HG03342 (cell line): ENCODE results near the gene PHF21A.
A peak's percentile ranks its signal among the peaks of the same experiment; 100 is the strongest.

Source experiments
- ATAC-seq: cut with Tn5 transposase; IDR thresholded peaks from one replicate; pipeline ENCODE4 v1.9.1; 2021; ENCODE audit warnings: mild to moderate bottlenecking, moderate library complexity; ENCODE audit not compliant: unreplicated experiment

PHF21A gene

DNA sequence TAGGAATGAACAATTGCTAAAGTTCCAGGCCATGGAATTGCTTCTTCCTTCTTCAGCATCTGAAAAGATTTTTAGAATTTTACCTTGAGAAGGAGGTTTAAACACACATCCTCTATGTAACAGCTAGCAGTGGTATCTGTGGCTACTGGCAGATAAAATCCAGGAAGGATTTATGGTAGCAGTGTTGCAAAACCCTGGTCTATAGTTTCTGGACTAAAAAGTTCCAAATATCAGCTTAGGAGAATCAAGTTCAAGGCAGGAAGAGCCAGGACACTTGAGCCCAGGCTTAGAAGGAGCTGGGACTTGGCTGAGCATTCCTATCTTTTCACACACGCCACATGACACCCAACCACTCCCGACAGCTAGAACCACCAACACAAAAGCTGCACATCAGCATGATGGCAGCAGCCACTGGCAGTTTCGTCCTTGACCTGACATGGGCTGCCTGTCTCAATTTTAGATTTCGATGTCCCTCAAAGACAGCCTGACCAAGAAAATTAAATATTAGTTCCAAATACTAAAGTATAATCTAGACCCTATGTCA, 184.7 kb downstream of the PHF21A start:
- ATAC-seq: no peak

DNA sequence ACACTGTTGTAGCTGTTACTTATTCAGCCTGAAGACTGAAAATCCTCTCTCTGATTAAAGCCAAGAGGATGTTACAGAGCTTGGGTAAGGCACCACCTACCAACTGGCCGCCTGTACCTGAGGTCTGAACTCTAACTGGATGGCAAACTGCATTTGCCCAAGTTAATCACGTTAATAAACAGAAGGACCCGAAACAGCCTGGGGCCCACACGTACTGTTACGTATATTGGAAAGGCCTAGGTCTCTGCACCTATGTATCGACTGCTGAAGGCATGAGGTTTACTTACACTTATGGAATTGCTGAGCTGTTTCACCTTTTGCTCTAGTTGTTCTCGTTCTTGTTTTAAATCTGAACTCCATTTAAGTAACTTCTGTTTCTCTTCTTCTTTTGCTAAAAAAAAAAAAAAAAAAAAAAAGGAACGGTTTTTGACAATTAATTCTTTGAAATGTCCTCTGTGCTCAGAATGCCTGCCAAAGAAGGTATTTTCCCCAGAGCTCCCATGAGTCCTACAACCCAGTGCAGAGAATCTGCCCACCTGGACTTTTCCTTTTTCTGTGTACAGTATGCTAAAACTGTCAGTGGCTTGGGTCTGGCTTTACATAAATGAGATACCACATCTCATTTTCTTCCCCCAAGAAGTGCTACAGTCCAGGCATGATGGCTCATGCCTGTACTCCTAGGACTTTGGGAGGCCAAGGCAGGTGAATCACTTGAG, 185.7 kb downstream of the PHF21A start:
- no peak for ATAC-seq

DNA sequence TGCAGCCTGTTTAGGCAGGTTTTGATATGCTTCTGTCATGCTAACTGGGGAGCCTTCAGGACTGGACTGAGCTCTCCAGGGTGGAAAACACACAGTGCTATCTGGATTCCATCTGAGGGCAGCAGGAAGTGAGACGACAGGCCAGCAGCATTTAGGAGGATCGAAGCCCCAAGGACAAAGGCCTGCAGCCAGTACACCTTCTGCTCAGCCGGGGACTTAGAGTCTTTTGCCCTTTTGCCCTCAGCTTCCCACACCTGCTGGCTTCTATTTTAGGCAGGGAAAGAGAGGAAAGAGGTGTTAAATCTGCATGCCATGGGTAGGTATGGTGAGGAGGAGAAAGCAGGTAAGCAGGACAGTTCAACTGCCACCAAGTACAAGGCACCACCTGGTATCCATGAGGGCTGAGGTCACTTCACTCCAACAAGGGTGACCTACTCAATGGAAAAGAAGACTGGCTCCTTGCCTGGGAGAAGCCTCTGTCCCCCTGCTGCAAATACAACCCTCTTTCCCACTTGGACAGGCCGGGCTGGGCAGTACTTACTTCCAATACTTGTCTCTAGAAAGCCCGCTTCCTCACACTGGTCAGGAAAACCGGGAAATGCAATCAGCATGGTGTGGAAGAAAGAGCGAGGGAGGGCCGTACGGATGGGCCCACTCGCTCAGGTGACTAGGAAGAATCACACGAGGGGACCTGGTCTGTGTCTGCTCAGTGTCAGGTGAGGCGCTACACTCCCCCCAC, 186.5 kb downstream of the PHF21A start:
- ATAC-seq: no peak

DNA sequence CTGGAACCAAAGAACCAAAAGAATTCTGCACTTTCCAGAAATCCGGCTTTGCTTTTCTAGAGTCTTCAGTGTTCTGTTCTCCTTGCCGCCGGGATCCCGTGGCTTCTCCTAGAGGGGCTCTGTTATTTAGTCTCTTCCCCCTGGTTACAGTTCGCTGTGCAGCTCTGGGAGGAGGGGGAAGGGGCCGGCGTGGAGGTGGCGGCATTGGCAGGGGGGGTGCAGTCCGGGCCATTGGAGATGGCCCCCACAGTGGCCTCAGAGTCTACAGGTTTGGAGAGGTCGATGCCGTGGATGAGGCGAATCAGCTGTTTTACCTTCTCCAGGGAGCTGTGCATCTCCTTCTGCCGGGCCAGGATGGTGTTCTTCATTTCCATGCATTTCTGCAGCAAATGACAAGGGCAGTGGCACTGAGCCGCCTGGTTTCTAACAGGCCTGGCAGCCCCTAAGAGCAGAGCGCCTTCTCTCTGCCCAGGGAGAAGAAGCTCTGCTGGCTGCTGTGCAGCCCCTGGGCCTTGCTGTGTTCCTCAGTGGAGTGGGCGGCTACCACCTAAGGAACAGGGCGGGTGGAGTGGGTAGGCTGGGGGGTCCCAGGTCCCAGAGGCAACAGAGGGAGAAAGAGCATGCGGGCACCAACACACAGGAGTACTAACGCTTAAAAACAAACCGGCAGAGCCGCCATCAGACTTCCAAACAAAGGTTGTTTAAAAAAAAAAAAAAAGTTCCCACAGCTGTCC, 187.2 kb downstream of the PHF21A start:
- ATAC-seq: no peak

DNA sequence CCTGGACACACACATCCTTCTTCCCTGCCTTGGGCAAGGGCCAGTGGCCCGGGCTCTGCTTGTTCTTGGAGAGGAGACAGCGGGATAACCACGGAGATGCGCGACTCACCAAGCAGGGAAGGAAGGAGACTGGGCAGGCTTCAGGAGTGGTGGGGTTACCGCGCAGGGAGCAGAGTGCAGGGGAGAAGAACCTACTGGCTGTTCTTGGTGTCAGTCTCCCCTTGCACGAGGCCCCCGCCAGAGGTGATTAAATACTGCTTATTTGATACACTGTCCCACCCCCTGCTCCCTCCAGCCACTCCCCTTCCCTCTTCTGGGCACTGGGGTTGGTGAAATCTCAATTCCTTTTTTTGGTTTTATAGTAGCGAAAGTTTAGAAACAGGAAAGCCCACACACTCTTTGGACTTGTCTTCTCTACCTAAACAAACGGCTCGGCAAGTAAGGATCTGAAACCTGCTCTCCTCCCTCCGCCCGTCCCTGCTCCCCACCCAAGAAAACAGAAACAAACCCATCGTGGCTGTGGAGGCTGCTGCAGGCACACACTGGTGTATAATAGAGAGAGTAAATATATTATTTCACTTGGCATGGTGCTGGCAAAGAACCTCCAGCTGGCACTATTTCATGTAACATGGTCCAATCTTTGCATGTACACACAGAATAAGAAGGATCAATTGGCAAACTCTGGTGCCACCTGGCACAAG, 188.0 kb downstream of the PHF21A start:
- no peak for ATAC-seq

DNA sequence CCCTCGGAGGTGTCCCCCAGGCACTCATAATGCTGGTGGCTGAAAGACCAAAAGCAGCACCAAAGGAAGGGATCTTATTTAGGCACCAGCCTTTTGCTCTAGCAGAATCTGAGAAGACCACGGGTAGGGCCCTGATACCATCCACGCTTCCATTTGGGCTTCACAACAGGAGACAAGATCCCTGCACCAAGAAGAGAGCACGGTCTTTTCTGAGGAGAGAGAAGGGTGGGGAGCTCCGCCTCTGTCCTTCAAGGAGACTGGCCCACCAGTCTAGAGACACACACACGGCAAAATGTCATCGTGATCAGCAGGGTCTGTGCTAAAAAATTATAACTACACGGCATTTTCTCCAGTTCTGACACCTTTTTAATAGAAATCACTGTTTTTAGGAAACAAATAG, 189.0 kb downstream of the PHF21A start:
- no peak for ATAC-seq

DNA sequence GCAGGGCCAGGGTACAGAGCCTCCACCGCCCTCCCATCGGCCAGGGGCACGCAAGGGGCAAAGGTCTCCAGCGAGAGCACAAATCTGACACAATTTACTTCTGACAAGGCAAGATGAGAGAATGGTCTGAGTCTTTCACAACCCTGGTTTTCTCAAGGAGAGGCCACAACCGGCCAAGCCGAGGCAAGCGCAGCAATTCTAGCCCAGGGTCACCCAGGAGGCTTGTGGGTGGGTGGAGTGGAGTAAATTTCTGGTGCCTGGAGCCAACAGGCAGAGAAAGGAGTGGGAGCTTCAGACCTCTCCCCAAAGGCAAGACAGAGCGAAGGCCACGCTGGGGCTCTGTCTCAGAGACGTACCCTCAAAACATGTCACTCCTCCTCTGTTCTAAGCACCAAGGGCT, 189.5 kb downstream of the PHF21A start:
- no peak for ATAC-seq

DNA sequence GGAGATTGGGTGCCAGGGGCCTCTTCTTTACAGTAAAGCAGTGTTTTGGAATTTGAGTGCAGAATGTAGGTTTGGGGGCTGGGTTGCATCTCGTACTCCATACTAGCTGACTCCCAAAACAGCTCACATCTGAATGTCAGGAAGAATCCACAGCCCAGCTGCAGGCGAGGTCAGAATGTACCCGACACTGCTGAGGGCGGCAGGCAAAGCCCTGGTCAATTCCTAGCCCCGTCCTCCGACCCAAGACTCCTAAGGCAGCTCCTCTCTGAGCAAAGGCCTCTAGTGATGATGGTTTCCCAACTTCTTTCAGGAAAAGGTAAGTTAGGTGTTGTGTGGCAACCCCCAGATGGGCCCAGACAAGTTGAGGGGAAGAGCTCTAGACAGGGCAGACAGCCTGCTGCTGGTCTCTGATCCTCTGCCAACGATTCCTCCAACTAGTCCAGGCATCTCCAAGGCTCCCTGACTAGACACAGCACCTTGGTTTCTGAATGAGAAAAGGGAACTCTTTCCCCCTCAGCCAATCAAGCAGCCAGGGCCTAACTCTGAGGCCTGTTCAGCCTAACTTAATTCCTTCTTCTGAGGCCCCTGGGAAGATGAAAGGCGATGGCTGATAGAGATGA, 190.2 kb downstream of the PHF21A start:
- ATAC-seq: no peak

DNA sequence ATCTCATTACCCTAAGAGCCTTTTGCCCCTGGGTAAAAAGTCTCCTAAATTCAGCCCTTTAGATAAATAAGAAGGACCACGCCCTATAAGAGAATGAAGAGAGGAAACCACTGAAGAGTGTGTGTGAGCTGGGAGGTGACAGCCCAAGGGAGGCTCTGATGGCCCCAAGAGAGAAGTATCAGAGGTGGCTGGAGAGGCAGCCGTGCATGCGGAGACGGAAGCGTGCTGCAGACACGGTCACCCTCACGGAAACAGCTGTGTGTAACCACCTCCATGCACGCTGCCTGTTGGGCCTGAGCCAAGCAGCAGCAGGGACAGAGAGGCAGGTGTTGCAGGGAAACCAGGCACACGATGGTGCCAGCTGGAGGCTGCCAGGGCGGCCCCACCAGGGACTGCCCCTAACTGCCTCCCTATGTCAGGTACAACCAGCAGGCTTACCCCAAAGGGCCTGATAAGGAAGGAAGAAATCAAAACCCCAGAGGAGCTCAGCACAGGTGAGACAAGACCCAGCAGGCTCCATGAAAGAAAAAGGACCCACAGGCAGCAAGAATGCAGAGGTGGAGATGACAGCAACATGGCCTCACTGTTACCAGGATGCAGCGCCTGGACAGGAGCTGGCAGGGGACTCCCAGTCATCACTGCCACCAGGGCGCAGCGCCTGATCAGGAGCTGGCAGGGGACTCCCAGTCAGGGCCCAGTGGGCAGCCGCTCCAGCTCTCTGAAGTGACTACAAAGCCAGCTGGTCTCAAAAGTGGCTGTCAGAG, 191.0 kb downstream of the PHF21A start:
- peak; percentile 92 for ATAC-seq

DNA sequence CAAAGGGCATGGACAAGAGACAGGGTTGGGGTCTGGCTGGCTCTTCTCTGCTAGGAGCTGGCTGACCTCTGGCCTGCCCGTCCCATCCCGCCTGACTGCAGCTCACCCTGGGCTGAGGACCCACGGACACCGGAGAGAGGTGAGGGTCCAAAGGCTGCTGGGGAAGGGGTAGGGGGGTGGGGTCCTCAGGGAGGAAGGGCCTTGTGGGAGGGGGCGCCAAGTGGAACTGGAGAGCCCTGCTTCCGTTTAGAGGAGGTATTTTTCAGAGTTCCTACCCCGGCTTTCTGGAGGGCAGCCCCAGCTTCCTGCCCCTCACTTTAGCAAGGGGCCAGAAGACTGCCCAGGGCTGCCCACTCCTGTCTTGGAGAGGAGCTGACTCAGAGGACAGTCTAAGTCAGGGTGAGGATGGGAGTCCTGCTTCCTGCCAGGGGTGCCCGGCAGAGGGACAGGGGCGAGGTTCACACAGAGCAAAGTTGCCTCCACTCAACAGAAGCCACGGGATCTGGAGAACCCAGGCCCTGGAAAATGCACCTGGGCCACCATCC, 191.7 kb downstream of the PHF21A start:
- ATAC-seq: peak; percentile 2

DNA sequence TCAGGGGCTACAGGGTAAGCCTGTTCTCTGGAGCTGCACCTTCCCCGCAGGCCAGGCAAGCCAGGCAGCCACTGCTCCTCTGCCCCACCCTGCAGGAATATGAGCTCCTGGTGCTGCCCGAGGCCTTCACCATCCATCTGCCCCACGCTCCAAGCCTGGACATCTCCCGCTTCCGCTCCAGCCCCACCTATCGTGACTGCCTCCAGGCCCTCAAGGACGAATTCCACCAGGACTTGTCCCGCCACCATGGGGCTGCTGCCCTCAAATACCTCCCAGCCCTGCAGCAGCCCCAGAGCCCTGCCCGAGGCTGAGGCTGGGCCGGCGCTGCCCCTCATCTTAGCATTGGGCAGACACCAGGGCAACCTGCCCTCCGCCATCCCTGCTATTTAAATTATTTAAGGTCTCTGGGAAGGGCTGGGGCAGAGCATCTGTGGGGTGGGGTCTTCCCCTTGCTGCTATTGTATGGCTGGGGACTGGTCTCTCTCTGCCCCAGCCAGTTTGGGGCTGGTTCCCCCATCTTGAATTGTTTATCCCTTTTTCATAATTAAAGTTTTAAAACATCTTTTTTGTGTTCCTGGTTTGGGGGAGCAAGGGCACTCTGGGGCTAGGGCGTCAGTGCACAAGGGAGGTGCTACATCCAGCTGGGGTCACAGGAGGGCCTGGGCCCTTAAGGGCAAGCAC, 192.6 kb downstream of the PHF21A start:
- no peak for ATAC-seq

DNA sequence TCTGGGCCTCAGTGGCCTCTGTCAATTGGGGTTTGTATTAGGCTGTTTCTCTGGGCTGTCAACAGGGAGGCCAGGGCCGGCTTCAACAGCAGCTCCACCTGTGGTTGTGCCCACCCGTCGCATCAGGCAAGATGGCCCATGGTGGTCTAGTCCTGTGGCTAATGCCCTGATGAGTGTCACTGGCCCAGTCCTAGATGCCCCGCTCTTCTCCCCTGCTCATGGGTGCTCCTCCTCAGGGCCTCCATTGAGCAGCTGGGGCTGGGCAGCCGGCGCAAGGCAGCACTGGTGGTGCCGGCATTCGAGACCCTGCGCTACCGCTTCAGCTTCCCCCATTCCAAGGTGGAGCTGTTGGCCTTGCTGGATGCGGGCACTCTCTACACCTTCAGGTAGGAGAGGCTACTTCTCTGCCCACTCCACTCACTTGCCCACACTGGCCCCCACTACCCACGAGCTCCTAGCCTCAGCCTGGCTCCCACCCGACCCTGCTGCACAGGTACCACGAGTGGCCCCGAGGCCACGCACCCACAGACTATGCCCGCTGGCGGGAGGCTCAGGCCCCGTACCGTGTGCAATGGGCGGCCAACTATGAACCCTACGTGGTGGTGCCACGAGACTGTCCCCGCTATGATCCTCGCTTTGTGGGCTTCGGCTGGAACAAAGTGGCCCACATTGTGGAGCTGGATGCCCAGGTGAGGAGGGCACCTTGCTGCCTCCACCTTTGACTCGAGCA, 193.4 kb downstream of the PHF21A start:
- ATAC-seq: no peak

DNA sequence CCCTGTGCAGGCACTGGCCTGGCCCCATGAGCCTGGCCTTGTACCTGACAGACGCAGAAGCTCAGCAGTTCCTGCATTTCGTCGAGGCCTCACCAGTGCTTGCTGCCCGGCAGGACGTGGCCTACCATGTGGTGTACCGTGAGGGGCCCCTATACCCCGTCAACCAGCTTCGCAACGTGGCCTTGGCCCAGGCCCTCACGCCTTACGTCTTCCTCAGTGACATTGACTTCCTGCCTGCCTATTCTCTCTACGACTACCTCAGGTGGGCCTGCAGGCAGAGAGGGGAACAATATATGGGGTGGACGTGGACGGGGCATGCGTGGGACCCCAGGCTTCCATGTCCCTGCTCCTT, 193.9 kb downstream of the PHF21A start:
- ATAC-seq: no peak

DNA sequence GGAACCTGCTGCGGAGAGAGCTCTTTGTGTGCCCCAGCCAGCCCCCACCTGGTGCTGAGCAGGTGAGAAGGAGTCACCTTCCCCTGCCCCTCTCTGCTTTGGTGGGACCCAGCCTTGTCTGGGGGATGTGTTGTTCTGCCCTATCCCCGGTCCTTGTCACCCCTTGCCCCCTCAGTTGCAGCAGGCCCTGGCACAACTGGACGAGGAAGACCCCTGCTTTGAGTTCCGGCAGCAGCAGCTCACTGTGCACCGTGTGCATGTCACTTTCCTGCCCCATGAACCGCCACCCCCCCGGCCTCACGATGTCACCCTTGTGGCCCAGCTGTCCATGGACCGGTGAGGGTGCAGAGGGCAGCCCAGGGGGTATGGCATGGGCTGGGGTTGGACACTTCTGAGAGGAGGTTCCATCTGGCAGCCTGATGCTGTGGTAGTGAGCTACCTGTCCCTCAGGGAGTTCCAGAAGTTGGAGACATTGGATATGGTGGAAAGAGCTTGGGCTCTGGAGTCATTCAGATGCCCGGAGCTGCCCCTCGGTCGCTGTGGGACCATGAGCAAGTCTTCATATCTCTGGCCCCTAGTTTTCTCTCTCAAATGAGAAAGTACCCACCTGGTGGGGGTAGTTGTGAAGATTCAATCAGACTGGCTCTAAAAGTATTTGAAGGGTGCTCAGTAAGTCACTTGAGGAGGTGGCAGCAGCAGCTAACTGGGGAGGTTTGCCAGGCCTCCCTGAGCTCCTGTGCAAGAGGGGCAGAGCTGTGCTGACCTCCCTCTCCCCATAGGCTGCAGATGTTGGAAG, 194.5 kb downstream of the PHF21A start:
- ATAC-seq: no peak

DNA sequence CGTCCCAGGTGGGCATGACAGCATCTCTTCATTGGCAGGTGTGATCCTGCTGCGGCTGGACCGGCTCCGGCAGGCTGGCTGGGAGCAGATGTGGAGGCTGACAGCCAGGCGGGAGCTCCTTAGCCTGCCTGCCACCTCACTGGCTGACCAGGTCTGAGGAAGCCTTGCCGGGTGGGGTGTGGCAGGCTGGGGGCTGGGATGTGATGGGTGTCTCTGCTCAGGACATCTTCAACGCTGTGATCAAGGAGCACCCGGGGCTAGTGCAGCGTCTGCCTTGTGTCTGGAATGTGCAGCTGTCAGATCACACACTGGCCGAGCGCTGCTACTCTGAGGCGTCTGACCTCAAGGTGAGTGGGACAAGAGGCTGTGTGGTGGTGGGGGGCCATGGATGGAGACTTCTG, 195.3 kb downstream of the PHF21A start:
- ATAC-seq: no peak

DNA sequence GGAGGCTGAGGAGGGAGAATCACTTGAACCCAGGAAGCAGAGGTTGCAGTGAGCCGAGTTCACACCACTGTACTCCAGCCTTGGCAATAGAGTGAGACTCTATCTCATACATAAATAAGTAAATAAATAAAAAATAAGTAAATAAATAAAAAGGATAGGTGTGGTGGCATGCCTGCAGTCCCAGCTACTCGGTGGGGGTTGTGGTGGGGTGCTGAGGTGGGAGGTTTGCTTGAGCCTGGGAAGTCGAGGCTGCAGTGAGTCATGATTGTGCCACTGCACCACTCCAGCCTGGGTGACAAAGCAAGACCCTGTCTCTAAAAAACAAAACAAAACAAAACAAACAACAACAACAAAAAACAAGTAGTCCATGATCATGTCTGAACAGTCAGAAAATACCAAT, 195.7 kb downstream of the PHF21A start:
- no peak for ATAC-seq

DNA sequence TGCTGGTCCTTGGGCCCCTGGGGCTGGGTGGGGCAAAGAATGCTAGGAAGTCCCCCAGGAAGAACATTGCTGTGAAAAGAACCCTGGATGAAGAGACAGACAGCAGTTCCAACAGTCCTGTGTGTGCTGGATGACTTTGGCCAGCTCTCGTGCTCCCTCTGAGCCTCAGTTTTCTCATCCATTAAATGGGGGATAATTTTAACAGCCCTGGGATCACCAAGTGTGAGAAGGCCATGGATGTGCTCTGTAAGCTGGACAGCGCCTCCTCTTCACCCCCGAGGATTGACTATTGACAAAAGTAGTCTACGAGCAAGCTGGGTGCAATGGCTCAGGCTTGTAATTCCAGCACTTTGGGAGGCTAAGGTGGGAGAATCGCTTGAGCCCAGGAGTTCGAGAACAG, 196.3 kb downstream of the PHF21A start:
- no peak for ATAC-seq
